OCI-LY7 (cell line): ENCODE data around the gene FBXW7. TPM values are rescaled to one million over a fixed set of nuclear protein-coding genes. Genes with fewer than 3 reads are reported as not detected.

Experiments
- BruUV-seq: library from RNA; stranded (reverse); fragments of 400-500 nt; replicated peaks from 2 replicates; lab custom pipeline; 2021; lab: Mats Ljungman, UMichigan
- CTCF ChIA-PET: fragments of 300-600 bp; sonication (Branson Sonifier 250); formaldehyde crosslinking; loops from one replicate; lab custom pipeline; 2022; ENCODE audit warnings: antibody characterized with exemption; ENCODE audit not compliant: unreplicated experiment; lab: Charles Lee
- POLR2A ChIA-PET: fragments of 300-600 bp; sonication (Branson Sonifier 250); formaldehyde crosslinking; loops from one replicate; lab custom pipeline; 2022; ENCODE audit warnings: antibody characterized with exemption; lab: Charles Lee
- DNase-seq: peaks from one replicate; pipeline ENCODE4 v3.0.0-alpha.2; 2015; ENCODE audit warnings: low spot score
- H2AFZ ChIP-seq: fragments of 200-600 bp; sonication (generic), shearing (Covaris generic); 2 replicates; pipeline ENCODE4 v1.6.1; 2014; ENCODE audit warnings: mild to moderate bottlenecking, antibody characterized with exemption, low read length, moderate library complexity
- H3K27ac ChIP-seq: fragments of 200-600 bp; sonication (generic); 2 replicates; pipeline ENCODE4 v1.5.1; 2014; ENCODE audit warnings: mixed run types, low read depth, mild to moderate bottlenecking, moderate library complexity, low read length, inconsistent platforms; ENCODE audit not compliant: poor library complexity, severe bottlenecking
- H3K36me3 ChIP-seq: fragments of 200-600 bp; sonication (generic); 2 replicates; pipeline ENCODE4 v1.6.1; 2014; ENCODE audit warnings: mild to moderate bottlenecking, antibody characterized with exemption, low read length, moderate library complexity, mixed read lengths; ENCODE audit not compliant: insufficient read depth
- H3K4me1 ChIP-seq: fragments of 200-600 bp; sonication (generic); 2 replicates; pipeline ENCODE4 v1.5.1; 2014; ENCODE audit warnings: mild to moderate bottlenecking, low read length; ENCODE audit not compliant: insufficient read depth, poor library complexity, severe bottlenecking
- H3K4me2 ChIP-seq: fragments of 200-600 bp; sonication (generic); 2 replicates; pipeline ENCODE4 v1.6.1; 2014; ENCODE audit warnings: mild to moderate bottlenecking, low read length
- H3K4me3 ChIP-seq: fragments of 200-600 bp; sonication (generic); 2 replicates; pipeline ENCODE4 v1.5.1; 2014; ENCODE audit warnings: mild to moderate bottlenecking, low read depth, low read length; ENCODE audit not compliant: poor library complexity, severe bottlenecking
- H3K79me2 ChIP-seq: fragments of 200-600 bp; sonication (generic); 2 replicates; pipeline ENCODE4 v1.6.1; 2016; ENCODE audit warnings: low read depth, mild to moderate bottlenecking, low read length, moderate library complexity, mixed read lengths; ENCODE audit not compliant: insufficient read depth
- H3K9me2 ChIP-seq: fragments of 200-600 bp; sonication (generic); 2 replicates; pipeline ENCODE4 v1.6.1; 2016; ENCODE audit warnings: mild to moderate bottlenecking, low read length, mixed read lengths; ENCODE audit not compliant: insufficient read depth
- H3K9me3 ChIP-seq: fragments of 200-600 bp; sonication (generic); 2 replicates; pipeline ENCODE4 v1.6.1; 2014; ENCODE audit warnings: mild to moderate bottlenecking, mixed run types, low read length, mixed read lengths
- H4K20me1 ChIP-seq: fragments of 200-600 bp; sonication (generic); 2 replicates; pipeline ENCODE4 v1.6.1; 2014; ENCODE audit warnings: mild to moderate bottlenecking, antibody characterized with exemption, low read length, moderate library complexity, mixed read lengths; ENCODE audit not compliant: insufficient read depth
- CTCF ChIP-seq: fragments of 200-600 bp; sonication (generic); conservative IDR thresholded peaks from 2 replicates; pipeline ENCODE4 v1.5.1; 2014; ENCODE audit warnings: mild to moderate bottlenecking, antibody characterized with exemption, low read length, moderate library complexity, mixed read lengths
- EZH2phosphoT487 ChIP-seq: fragments of 200-600 bp; sonication (generic); IDR thresholded peaks from 2 replicates; pipeline ENCODE4 v1.6.1; 2018; ENCODE audit warnings: low read depth, borderline replicate concordance, mild to moderate bottlenecking, mixed run types, antibody characterized with exemption, low read length, moderate library complexity, mixed read lengths
- intact Hi-C: fragments of 100-400 bp; cut with micrococcal nuclease; formaldehyde crosslinking; loops from one replicate; pipeline ENCODE4 v1.10.0; 2022; ENCODE audit not compliant: unreplicated experiment
- total RNA-seq, 2 experiments: library from RNA; depleted of rRNA in 1 of 2; stranded (reverse); fragments of >200 nt in 1 of 2; shearing (Covaris generic) in 1 of 2; gene quantifications; 2 replicates each; pipeline ENCODE4 v1.2.3, GENCODE V29; 2014 to 2022

Gene FBXW7
- total RNA-seq, 2 experiments from 2014 or later, result 58.8 to 102 TPM

GRCh38 chr4:152346526-152346925 lies 189.4 kb downstream of the FBXW7 start:
- intact Hi-C loops, result no loop called here
- Histone ChIP-seq H2AFZ (no peak overlapping the region), H3K4me3 (no peak overlapping the region), H3K9me2 (no peaks in the 10 kb centered on the region), H4K20me1 (no peaks in the 10 kb centered on the region), H3K27ac (no peak overlapping the region), H3K9me3 (no peaks in the 10 kb centered on the region), H3K4me2 (no peak overlapping the region), H3K79me2 (no peaks in the 10 kb centered on the region), H3K36me3 (peaks cover 24% of the 10 kb centered on the region), H3K4me1 (no peaks in the 10 kb centered on the region)
- POLR2A ChIA-PET, result no interaction called here
- TF ChIP-seq EZH2phosphoT487, result no peak
- no peak for TF ChIP-seq CTCF
- CTCF ChIA-PET, result no interaction called here
- no TSS peak for BruUV-seq
- no peak for DNase-seq

GRCh38 chr4:152344001-152344400 lies 191.9 kb downstream of the FBXW7 start:
- no peak for TF ChIP-seq CTCF
- TF ChIP-seq EZH2phosphoT487, result no peak
- H3K4me3 ChIP-seq, result no peak overlapping the region
- no TSS peak for BruUV-seq
- DNase-seq, result no peak
- no peaks in the 10 kb centered on the region for H4K20me1 ChIP-seq
- H3K9me3 ChIP-seq, result no peaks in the 10 kb centered on the region
- no peak overlapping the region for H3K27ac ChIP-seq
- no peaks in the 10 kb centered on the region for H3K4me1 ChIP-seq
- peaks cover 24% of the 10 kb centered on the region for H3K36me3 ChIP-seq
- no peak overlapping the region for H2AFZ ChIP-seq
- no peaks in the 10 kb centered on the region for H3K79me2 ChIP-seq
- POLR2A ChIA-PET, result no interaction called here
- intact Hi-C loops, result no loop called here
- H3K9me2 ChIP-seq, result no peaks in the 10 kb centered on the region
- CTCF ChIA-PET, result no interaction called here
- no peak overlapping the region for H3K4me2 ChIP-seq

GRCh38 chr4:152342293-152342692 lies 193.6 kb downstream of the FBXW7 start:
- peaks cover 30% of the 10 kb centered on the region for H3K36me3 ChIP-seq
- H3K79me2 ChIP-seq, result no peaks in the 10 kb centered on the region
- POLR2A ChIA-PET, result interaction anchor here (0.6 kb wide), 1 partner anchor 44 kb away, joined by 3 read pairs; no protein-coding TSS in a partner anchor
- DNase-seq, result no peak
- no TSS peak for BruUV-seq
- no peak overlapping the region for H3K4me2 ChIP-seq
- TF ChIP-seq CTCF (no peak), EZH2phosphoT487 (no peak)
- CTCF ChIA-PET, result no interaction called here
- H4K20me1 ChIP-seq, result no peaks in the 10 kb centered on the region
- H3K27ac ChIP-seq, result no peak overlapping the region
- H2AFZ ChIP-seq, result no peak overlapping the region
- intact Hi-C loops, result no loop called here
- H3K9me3 ChIP-seq, result no peaks in the 10 kb centered on the region
- no peaks in the 10 kb centered on the region for H3K9me2 ChIP-seq
- H3K4me3 ChIP-seq, result no peak overlapping the region
- no peaks in the 10 kb centered on the region for H3K4me1 ChIP-seq
